GF-D8 (cell line): Measurements from ENCODE around the gene PEX26.
"Not testable (repeated sequence)": the region's sequence is repeated elsewhere in the genome, so short reads cannot be mapped to it uniquely, and the experiment has no call there.

Experiments used
- DNase-seq: peaks from one replicate; lab custom pipeline; 2025; lab: John Stamatoyannopoulos, UW

Gene PEX26

DNA sequence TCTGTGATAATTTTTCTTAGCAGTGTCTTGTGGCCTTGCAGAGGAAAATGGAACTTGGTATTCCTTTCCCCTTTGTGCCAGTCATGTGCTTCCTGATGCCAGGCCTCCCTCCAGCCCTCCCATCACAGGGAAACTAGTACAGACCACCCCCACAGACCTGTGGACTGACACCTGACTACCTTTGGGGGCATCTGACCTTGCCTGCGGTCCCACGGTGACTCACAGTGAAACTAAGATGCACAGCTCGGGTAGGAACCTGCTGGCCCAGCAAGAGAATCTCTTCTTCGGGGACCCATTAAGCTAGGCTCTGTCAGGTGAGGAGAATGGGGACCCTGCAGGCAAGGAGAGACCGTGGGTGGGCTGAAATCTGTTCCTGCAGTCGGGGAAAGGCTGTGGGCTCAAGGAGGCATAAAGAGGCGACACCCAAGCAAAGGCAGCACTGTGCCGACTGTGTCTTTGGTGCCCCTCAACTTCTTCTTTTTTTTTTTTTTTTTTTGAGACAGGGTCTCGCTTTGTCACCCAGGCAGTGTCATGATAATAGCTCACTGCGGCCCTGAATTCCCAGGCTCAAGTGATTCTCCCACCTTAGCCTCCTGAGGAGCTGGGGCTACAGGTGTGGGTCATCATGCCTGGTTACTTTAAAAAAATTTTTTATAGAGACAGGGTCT, 20.8 kb upstream of the PEX26 start:
- no peak for DNase-seq

DNA sequence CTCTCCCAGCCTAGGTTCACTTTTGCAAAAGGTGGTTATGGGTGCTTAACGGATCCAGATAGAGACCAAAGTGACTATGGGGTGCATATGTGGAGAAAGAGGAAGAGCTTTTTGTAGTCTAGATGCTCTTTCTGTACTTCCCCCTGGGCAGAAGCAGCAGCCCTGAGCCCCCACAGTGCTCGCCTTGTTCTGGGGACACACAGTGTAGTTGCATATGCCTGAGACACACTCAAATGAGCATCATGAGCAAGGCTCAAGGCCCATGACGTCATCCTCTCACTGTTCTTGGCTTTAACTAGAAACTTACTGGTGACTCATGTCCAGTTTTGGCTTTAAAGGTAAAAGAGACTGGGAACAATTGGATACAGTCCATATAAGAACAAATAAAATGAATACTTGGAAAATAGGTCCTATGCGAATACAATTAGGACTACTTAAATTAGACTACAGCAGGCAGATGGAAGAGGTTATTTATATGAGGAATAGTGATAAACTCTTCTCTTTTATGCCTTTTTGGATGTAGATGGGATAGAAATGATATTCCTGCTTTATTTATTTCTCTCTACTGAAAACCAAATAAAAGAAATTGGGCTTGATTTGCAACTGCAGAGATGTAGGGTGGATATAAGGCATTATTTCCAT, 20.1 kb upstream of the PEX26 start:
- DNase-seq = no peak

DNA sequence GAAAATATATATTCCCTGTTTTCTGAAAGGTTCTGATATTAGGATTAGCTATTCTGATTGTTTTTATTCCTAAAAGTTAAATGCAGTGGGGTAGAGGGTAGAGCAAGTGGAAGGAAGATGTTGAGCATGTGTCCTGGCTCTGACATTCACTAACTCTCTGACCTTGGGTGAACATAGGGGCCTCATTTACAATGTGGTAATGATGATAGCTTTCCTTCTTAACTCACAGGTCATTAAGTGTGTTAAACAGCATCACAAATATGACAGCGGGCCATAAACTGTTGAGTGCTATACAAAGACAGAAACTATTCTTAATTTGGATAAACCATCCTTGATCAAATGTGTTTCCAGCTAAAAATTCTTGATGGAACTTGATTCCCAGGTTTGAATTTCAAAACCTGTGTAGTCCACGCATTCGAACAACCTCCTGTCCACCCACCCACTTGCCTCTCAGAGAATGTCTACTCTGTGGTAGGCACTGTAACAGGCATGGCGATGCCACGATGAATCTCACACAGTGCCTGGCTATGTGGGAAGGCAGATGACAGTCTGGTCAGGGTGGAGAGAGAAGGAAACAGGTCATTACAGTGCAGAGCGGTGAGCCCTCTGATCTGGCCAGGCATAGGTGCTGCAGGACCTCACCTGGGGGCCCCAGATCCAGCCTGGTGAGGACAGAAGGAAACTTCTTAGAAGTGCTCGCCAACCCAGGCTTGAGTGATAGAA, 19.3 kb upstream of the PEX26 start:
- DNase-seq = no peak

DNA sequence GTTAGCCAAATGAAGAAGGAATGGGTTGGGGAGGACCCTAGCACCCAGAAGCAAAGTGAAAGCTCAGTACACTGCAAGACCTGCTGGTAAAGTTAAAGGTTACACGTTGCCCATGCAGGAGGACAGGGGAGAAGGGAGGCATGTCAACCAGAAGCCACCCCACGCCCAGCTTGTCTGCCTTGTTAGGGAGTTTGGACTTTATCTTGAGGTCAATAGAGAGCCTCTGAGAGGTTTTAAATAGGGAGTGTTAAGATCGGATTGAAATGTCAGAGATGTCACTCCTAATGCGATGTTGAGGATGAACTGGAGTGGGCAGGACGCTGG, 18.7 kb upstream of the PEX26 start:
- DNase-seq = no peak

DNA sequence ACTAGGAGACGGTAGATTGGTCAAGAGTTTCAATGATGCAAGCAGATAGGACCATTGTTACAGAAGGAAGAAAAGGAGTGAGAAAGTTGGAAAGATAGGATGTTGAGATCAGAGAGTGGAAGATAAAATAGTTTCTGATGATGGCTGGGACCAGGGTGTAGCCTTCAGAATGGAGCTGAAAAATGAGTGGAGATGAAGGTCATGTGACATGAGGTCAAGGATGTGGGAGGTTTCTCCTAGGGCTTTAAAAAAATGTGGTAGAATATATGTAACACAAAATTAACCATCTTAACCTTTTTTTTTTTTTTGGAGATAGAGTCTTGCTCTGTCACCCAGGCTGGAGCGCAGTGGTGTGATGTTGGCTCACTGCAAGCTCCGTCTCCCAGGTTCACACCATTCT, 18.3 kb upstream of the PEX26 start:
- no peak for DNase-seq

DNA sequence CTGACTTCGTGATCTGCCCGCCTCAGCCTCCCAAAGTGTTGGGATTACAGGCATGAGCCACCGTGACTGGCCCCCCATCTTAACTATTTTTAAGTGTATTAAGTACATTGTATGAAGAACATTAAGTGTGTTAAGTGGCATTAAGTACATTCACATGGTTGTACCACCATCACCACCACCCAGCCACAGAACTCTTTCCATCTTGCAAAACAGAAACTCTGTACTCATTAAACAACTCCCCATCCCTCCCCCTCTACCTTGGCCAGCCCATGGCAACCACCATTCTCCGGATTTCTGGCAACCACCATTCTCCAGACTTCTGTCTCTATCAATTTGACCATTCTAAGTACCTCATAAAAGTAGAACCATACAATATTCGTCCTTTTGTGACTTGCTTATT, 17.8 kb upstream of the PEX26 start:
- DNase-seq = no peak

DNA sequence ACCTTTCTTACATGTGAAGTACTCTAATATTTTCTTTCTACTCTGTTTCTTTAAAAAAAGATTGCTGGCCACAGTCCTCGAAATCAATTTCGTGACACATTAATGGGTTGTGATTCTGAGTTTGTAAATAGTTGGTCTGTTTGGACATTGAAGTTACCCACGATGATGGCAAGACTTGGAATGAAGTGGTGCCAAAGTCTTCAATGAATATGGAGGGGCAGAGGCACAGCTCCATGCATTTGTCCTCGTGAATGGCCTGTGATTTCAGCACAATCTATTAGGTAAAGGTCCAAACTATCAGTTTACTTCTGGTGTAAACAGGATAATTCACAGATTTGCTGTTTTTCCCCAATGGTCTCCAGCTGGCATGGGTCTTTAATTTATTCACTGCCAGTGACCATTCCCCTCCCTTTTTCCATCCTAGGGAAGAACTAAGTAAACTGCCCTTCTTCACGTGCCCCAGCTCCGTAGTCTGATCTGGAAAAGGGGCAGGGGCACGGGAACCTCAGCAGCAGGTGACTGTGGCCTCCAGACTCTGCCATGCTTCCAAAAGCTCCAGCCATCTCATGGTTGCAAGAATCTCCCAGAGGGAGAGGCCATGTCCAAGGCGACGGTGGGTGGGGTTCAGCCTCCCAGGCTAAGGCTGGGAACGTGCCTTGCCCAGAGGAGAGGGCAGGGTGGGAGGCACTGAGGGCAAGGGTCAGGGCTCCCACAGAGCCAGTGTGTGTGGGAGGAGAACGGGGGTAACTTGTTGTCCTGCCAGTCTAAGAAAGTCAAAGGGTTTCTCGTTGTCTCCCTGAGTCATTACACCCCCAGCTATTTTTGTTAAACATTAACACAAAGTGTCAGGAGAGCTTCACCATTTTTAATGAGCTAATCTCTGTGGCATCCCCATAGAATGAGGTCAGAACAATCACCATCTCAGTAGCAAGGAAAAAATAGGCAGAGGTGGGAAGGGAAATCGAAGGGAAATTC, 16.9 kb upstream of the PEX26 start:
- DNase-seq = no peak

DNA sequence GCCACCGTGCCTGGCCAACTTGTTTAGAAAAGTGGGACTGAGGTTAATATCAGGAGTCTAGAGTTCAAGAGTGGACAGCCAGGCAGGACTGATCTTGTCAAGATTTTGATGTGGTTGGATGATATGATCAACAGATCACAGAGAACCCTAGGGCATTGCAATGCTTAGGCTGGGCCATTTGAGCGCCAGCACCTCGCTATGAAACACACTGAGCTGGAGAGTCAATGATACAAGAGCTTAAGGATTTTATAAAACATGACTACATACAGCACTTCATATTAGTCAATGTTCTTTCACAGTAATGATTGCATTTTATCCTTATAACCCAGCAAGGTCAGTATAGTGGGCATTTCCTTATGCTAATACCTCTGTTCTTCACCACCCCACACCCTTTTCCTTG, 15.4 kb upstream of the PEX26 start:
- DNase-seq = no peak

DNA sequence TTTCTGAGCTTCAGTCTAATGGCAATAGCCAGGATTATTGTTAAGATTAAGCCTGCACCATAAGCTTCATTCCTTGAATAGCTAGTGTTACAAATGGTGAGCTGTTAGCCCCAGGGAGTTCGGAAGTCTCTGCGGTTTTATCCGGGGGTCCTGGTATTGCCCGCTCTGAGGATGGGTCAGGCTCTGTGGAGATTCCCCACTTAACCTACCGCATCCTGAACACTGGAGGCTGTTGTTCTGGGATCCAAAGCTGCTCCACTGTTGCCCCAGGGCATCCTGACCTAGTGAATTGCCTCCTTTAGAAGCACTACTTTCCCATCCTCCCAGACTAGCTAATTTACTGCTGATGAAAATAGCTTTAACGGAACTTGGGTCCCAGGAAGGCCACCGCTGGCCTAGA, 14.5 kb upstream of the PEX26 start:
- no peak for DNase-seq

DNA sequence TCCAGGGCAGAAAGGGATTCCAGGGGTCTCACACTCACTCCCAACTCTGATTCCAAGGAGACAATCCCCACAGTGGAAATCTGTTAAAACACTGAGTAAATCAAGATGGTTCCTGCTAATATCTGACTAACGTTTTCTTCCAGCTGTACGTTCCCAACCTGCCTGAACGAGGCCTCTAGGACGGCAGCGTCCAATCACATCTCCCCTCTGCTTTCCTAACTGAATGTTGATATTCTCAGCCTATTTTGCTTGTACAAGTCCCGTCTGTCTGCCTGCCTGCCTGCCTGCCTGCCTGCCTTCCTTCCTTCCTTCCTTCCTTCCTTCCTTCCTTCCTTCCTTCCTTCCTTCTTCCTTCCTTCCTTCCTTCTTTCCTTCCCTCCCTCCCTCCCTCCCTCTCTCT, 14.1 kb upstream of the PEX26 start:
- DNase-seq = not testable (repeated sequence)

DNA sequence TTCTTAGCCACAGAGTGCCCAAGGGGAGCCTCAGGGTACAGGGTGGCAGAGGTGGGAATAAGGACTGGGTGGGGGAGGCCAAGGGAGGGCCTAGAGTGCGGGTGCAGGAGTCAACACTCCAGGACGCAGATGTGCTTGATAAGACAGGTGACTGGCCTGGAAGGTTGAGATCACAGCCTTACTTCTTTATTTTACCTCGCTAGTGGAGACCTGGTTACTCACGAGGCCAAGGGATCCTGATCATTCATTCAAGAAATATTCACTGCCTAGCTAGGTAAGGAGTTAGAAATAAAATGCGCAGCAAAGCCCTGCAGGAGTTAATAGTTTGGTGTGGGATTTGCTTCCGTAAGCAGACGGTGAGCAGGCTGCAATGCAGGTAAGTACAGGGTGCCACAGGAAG, 13.2 kb upstream of the PEX26 start:
- no peak for DNase-seq

DNA sequence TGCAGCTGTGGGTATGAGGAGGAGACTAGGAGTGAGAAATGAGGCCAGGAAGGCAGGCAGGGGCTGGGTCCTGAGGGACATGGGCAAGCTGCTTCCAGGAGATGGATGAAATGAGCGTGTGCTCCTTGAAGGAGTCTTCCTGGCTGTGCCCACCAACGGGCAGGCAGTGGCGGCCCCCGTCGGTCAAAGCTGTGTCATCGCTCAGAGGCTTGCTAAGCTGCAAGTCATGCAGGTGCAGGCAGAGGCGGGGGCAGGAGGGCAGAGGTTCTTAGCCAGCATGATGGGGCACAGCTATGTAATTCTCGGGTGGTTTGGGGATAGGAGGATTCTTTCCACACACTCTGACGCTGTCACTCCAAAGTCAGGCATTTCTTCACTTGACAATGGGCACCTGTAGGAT, 12.5 kb upstream of the PEX26 start:
- no peak for DNase-seq

DNA sequence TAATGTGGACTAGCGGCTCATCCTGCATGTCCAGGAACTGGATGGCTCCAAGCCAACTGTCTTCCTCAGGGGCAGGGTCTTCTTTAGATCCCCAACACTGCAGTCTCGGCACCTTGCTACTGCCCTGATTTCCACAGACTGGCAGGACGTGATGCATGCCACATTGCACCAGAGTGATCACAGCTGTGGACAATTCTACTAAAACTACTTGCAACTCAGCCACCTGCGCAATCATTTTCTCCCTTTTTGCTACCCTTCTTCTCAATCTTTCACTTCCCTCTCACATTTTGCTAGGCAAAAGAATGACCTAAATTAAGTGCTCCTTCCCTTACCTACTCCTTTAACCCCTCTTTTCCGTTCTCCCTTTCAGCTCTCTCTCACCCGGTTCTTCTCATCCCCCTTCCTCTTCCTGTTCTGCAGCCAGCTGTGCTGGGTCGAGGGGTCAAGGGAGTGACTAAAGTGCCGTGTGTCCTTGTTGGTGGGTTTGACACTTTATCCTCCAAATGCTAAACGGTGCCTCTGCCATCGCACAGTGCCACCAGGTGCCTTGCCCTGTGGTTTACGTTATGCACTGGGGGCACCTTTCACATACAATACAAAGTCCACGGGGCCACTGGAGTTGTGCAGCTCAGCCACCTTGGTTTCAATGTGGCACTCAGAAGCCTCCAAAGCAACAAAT, 11.5 kb upstream of the PEX26 start:
- no peak for DNase-seq

DNA sequence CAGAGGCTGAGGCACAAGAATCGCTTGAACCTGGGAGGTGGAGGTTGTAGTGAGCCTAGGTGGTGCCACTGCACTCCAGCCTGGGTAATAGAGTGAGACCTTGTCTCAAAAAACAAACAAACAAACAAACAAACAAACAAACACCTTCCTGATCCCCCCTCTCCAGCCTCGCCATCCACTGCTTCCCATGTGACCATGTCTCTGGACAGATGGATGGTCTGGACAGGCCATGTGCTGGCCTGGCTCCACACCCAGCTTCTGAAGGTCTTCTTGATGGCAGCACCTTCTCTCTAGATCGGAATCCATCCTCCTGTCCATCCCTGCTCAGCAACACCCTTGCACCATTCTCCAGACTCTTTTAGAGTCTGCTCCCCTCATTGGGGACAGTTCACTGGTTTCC, 10.7 kb upstream of the PEX26 start:
- no peak for DNase-seq

DNA sequence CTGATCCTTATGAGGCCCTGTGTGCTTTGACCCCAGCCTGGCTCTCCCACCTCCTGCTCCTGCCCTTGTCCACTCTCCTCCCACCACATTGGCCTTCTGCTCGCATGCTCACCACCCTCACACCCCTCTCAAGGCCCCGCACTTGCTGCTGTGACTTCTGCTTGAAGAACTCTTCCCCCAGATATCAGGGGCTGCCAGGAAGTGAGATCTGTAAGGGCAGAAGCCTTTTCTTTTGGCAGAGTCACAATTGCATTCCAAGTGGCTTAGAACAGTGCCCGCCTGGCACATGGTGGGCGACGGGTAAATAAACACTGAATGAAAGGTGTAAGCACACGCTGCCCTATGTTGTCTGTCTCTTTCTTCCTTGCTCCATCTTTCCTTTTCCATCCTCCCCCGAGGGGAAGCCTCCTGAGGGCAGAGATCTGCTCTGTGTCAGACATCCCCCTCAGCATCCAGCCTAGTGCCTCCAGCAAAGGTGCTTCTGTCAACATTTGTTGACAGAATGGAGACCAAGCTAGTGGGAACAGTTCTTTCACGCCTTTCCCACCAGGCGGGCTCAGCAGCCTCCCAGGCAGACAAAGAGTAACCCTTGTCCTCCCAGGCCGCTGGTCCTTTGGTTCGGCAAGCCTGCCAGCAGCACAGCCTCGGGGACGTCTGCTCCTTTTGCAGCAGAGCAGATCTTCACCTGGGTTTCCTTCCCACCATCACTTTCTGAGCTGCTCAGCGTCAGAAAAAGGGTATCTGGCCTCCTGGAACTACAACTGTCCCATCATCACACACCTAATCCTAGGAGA, 10.0 kb upstream of the PEX26 start:
- no peak for DNase-seq

DNA sequence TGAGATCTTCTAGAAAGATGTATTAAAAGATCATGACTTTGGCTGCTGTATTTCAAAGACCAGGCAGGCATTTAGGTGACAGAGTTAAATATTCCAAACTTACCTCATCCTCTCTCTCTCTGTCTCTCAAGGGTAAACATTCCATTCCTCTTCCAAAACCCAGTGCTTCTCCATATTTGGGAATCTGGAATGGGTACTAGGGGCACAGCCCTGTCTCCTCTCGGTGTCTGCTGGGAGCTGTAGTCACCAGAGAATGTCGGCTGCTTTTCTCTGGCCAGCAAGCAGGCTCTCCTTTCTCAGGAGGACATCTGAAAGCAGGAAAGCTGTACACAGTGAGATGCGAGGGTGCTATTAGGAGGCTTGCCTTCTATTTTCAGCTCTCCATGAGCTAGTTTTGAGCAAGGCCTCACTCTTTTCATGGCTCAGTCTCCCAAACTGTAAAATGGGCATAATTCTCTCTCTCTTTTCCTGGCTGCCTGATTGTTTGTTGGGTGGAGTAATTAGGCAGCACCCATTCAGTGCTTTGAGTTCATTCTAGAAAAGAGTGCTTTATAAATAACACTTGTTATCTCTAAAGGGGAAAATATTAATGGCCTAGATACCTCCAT, 9.3 kb upstream of the PEX26 start:
- DNase-seq = no peak

DNA sequence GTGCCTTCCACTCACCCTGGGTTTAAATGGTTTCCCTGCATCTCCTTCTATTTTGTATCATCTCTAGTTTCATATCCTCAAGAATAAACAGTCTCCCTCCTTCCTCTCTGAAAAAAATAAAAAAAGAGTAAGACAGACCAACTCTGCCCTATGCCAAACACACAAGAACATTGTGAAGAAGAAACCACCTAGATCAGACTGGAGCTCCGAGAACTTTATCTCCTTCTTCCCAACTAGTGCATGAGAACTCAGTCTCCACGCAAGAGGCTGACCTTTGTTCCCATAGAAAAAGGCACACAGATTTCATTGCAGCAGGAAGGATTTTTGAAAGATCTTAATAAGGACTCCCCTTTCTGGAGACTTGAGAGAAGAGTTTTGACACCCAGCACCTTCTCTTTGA, 8.7 kb upstream of the PEX26 start:
- DNase-seq = no peak

DNA sequence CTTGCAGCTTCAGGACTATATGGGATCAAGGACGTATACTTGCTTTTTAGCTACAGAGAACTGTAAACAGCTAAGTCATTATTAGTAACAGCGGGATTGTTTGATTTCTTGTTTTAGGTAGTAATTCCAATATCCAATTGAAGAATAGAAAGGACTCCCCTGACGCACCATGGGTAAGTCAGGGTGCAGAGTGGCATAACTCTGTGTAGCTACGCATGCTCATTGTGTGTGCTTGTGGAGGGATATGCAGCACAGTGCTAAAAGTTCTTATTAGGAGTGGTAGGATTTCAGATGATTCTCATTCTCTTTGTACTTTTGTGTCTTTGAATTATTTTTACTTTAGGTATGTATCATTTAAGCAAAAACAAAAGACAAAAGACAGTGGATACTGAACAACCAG, 7.7 kb upstream of the PEX26 start:
- no peak for DNase-seq

DNA sequence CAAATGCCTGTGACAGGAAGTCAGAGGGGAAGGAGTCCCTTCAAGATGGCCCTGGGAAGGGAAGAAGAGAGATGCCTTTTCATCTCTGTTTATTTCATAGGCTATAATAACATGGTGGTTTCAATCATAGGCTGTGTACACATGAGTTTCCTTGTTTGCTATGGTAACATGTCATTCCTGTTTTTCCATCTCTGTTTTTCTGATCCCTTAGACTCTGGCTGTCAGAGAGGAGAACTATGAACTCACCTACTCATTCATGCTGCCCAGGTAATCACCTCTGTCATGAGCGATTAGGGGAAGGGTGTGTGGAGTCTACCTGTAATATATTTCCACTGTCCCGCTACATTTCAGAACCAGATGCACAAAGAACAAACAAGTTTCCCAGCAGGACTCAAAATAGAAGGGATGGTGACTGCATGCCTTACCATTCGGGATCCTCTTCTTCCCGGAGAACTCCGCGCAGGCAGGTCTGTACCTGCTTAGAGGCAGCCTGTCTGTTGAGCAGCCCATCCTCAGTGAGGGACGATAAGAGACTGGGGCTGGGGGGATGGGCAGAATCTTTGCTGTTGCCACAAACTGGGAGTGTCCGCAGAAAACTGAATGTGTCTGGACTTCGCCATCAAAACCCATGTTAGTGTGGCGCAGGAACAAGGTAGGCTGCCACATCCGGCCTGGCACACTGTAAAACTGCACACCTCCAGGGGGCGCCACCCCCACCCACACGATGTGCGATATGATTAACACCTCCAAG, 7.1 kb upstream of the PEX26 start:
- DNase-seq = no peak
